Right lobe of liver (tissue), 6 donors: Measurements from ENCODE around the gene OR2A14. TPM values are rescaled to one million over a fixed set of nuclear protein-coding genes. Genes with fewer than 3 reads are reported as not detected.
"Not testable (repeated sequence)": the region's sequence is repeated elsewhere in the genome, so short reads cannot be mapped to it uniquely, and the experiment has no call there.

Source experiments
- ATAC-seq, 4 donors: fragments of 200-7000 bp; cut with Tn5 transposase; one replicate each; pipeline ENCODE4 v1.9.1; 2020; ENCODE audit warnings: mild to moderate bottlenecking in 4 of 4, moderate library complexity in 4 of 4
- DNase-seq, 3 donors: peaks; one replicate each; pipeline ENCODE4 v3.0.0-alpha.2; 2020
- H3K27ac ChIP-seq, 3 donors: fragments of 200-600 bp; one replicate each; pipeline ENCODE4 v1.8.0; 2022
- H3K27me3 ChIP-seq, 2 donors: fragments of 200-600 bp; one replicate each; pipeline ENCODE4 v1.8.0; 2022
- H3K36me3 ChIP-seq, 4 donors: fragments of 200-600 bp; sonication (generic) in 1 of 4; one replicate each; pipeline versions ENCODE4 v1.5.1 to v1.8.0; 2017 to 2022; ENCODE audit warnings: control low read depth in 1 of 4
- H3K4me1 ChIP-seq, 4 donors: fragments of 200-600 bp; sonication (generic) in 1 of 4; one replicate each; pipeline versions ENCODE4 v1.5.1 to v1.8.0; 2017 to 2022; ENCODE audit warnings: control low read depth in 1 of 4
- H3K4me3 ChIP-seq, 3 donors: fragments of 200-600 bp; one replicate each; pipeline ENCODE4 v1.8.0; 2022
- H3K9me3 ChIP-seq, 4 donors: fragments of 200-600 bp; sonication (generic) in 1 of 4; one replicate each; pipeline versions ENCODE4 v1.5.1 to v1.8.0; 2017 to 2022; ENCODE audit warnings: control low read depth in 1 of 4
- WGBS: methylation state at CpG from one replicate; pipeline ENCODE4 v1.1.6; 2018; ENCODE audit warnings: low coverage, low lambda C conversion rate; ENCODE audit not compliant: insufficient coverage; ENCODE audit errors: missing lambda C conversion rate; 5-methylcytosine and 5-hydroxymethylcytosine counted together
- intact Hi-C, 2 donors: fragments of 100-400 bp; cut with DNase I; formaldehyde crosslinking; loops; one replicate each; pipeline versions ENCODE4 v1.11.2 to v1.14.1; 2022
- small RNA-seq, 2 experiments: library from RNA; depleted of rRNA; stranded (forward); fragments of <200 nt; gene quantifications; one replicate each; pipeline ENCODE3, GENCODE V24; 2016
- total RNA-seq, 6 experiments: library from RNA; depleted of rRNA in 2 of 6; stranded (reverse); fragments of >200 nt in 2 of 6; fragmentation: NEBNext Ultra II Directional in 3 of 6; extraction: Animal tissue kit (Norgen Biotek cat#: 25700) in 3 of 6; gene quantifications; one replicate each; pipeline versions ENCODE4 v1.1.0 to v1.2.4, GENCODE V29; 2016 to 2023
- TF ChIP-seq, protein P1 (sequence below), 4 donors: fragments of 200-600 bp in 3 of 4; fragments of 450-650 bp in 1 of 4; IDR thresholded peaks; one replicate each; pipeline versions ENCODE4 v1.5.1 to v1.8.0; 2016 to 2022; ENCODE audit warnings: antibody characterized with exemption in 4 of 4, mild to moderate bottlenecking in 2 of 4
- donor health status: DM: no; HTN: yes; CAD: no.
- donor health status: DM: no; HTN: no; CAD: no.
- donor health status: DM: no; HTN: no; CAD: no.
- donor health status: DM: no; HTN: yes; CAD: no.
- donor health status: DM: no; HTN: yes; CAD: no.

OR2A14 gene
- total RNA-seq, 6 experiments from 2014 or later, result not detected

DNA sequence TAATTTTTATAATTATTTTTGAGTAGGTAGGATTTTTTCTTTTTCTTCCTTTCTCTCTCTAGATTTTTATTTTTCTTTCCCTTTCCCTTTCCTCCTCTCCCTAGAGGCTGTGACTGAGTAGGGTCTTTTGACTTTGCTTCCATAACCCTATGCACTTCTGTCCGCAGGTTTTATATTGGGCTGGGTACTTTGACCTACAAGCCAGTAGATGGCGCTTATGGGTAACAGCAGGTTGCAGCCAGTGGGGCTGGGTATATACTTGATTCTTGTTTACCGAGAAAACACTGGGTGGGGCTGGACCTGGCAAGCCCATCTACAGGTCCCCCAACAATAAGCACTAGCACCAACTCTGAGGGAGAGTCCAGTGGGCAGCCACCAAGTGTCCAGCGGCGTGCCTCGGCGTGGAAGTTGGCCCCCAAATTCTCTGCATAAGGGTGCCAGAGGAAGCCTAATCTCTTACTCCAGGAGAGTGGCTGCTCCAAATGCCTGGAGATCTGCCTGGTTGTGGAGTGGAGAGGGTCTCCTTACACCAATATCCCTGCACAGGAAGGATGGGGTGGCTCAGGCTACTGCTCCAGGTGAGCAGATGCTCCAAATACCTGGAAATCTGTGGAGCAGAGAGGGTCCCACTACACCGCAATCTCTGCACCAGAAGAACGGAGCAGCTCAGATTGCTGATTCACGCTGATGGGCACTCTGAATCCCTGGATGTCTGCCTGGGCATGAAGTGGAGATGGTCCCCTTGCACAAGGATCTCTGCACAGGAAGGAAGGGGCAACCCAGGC is 55.6 kb downstream of the OR2A14 start:
- DNase-seq, H3K9me3 ChIP-seq, H3K27me3 ChIP-seq, H3K4me3 ChIP-seq, H3K4me1 ChIP-seq, intact Hi-C loops, H3K27ac ChIP-seq, H3K36me3 ChIP-seq: not testable (repeated sequence)
- 5% methylated on average over 3 of the region's 10 CpGs for WGBS
- peak; percentile 70 to 88 (median 81) for ATAC-seq
- TF ChIP-seq, protein P1, sequence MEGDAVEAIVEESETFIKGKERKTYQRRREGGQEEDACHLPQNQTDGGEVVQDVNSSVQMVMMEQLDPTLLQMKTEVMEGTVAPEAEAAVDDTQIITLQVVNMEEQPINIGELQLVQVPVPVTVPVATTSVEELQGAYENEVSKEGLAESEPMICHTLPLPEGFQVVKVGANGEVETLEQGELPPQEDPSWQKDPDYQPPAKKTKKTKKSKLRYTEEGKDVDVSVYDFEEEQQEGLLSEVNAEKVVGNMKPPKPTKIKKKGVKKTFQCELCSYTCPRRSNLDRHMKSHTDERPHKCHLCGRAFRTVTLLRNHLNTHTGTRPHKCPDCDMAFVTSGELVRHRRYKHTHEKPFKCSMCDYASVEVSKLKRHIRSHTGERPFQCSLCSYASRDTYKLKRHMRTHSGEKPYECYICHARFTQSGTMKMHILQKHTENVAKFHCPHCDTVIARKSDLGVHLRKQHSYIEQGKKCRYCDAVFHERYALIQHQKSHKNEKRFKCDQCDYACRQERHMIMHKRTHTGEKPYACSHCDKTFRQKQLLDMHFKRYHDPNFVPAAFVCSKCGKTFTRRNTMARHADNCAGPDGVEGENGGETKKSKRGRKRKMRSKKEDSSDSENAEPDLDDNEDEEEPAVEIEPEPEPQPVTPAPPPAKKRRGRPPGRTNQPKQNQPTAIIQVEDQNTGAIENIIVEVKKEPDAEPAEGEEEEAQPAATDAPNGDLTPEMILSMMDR (IDR thresholded peaks at IDR 0.05), result peak; percentile 42 to 46 (median 45)

- ATAC-seq, H3K36me3 ChIP-seq, H3K9me3 ChIP-seq, DNase-seq, H3K4me1 ChIP-seq, intact Hi-C loops, H3K4me3 ChIP-seq, H3K27ac ChIP-seq, H3K27me3 ChIP-seq: not testable (repeated sequence)
- no CpG with 5 or more reads among the region's 2 CpGs for WGBS
Measured at GRCh38 chr7:144179165-144179479, 56.1 kb downstream of the OR2A14 start.

Small RNA genes within 50 kb of the gene (small RNA-seq; reads per million reads assigned to genes)
- gene OR2A41P, result 0 reads per million in 2 experiments

Other genes with a start within 250 kb of the OR2A14 start
- gene TCAF1, start 221.0 kb upstream of the OR2A14 start, total RNA-seq, result 10 to 100 TPM; 31.6 to 52.9 (median 45.8) TPM
- gene OR2F2, start 187.9 kb upstream of the OR2A14 start, total RNA-seq, result not detected
- not detected for gene OR2F1, start 168.3 kb upstream of the OR2A14 start, total RNA-seq
- gene OR6B1, start 122.9 kb upstream of the OR2A14 start, total RNA-seq, result not detected
- gene OR2A5, start 74.2 kb upstream of the OR2A14 start, total RNA-seq, result not detected
- not detected for gene OR2A25, start 53.4 kb upstream of the OR2A14 start, total RNA-seq
- not detected for gene OR2A12, start 36.9 kb upstream of the OR2A14 start, total RNA-seq
- not detected for gene OR2A2, start 13.6 kb upstream of the OR2A14 start, total RNA-seq
- gene CTAGE4, start 60.3 kb downstream of the OR2A14 start, total RNA-seq, result 1 to 10 TPM; 2.1 to 4.5 (median 3.5) TPM
- gene ARHGEF35, start 72.7 kb downstream of the OR2A14 start, total RNA-seq, result 10 to 100 TPM in 1 of 6 experiments, 1 to 10 TPM in 5; 3.6 to 10.8 (median 5.8) TPM
- not detected for gene OR2A42, start 116.4 kb downstream of the OR2A14 start, total RNA-seq
- 1 to 10 TPM; 1.5 to 5.6 (median 3.5) TPM for gene OR2A7, start 141.6 kb downstream of the OR2A14 start, total RNA-seq
- gene CTAGE8, start 146.1 kb downstream of the OR2A14 start, total RNA-seq, result 1 to 10 TPM in 2 of 6 experiments, under 1 TPM in 4; 0.53 to 1.3 (median 0.71) TPM
- gene OR2A1, start 189.2 kb downstream of the OR2A14 start, total RNA-seq, result under 1 TPM in 1 of 6 experiments, not detected in 5; 0.09 TPM
- 10 to 100 TPM; 10.2 to 18.2 (median 15.0) TPM for gene ARHGEF5, start 232.2 kb downstream of the OR2A14 start, total RNA-seq